Neural progenitor cell (in vitro differentiated cells): ENCODE measurements around the gene FGD2. TPM values are rescaled to one million over a fixed set of nuclear protein-coding genes. Genes with fewer than 3 reads are reported as not detected.

ENCODE experiments used
- DNase-seq: peaks from one replicate; pipeline ENCODE4 v3.0.0-alpha.2; 2016; ENCODE audit warnings: low spot score
- H2AFZ ChIP-seq: fragments of 200-600 bp; sonication (generic); replicated peaks from 2 replicates; pipeline ENCODE4 v1.6.1; 2016; ENCODE audit warnings: antibody characterized with exemption
- H3F3A ChIP-seq: fragments of 200-600 bp; sonication (generic); 2 replicates; pipeline ENCODE4 v1.6.1; 2016; ENCODE audit warnings: antibody characterized with exemption, low read depth
- H3K27ac ChIP-seq: fragments of 200-600 bp; sonication (generic); 2 replicates; pipeline ENCODE4 v1.5.1; 2016; ENCODE audit warnings: mild to moderate bottlenecking
- H3K27me3 ChIP-seq: fragments of 200-600 bp; sonication (generic); 2 replicates; pipeline ENCODE4 v1.6.1; 2016; ENCODE audit warnings: mild to moderate bottlenecking, moderate library complexity
- H3K36me3 ChIP-seq: fragments of 200-600 bp; sonication (generic); 2 replicates; pipeline ENCODE4 v1.5.1; 2016
- H3K4me1 ChIP-seq: fragments of 200-600 bp; sonication (generic); 2 replicates; pipeline ENCODE4 v1.6.1; 2016; ENCODE audit warnings: mixed run types
- H3K4me2 ChIP-seq: fragments of 200-600 bp; sonication (generic); 2 replicates; pipeline ENCODE4 v1.6.1; 2016
- H3K4me3 ChIP-seq: fragments of 200-600 bp; sonication (generic); 2 replicates; pipeline ENCODE4 v1.5.1; 2016
- H3K79me2 ChIP-seq: fragments of 200-600 bp; sonication (generic); 2 replicates; pipeline ENCODE4 v1.6.1; 2016; ENCODE audit warnings: low read depth
- H3K9ac ChIP-seq: fragments of 200-600 bp; sonication (generic); 2 replicates; pipeline ENCODE4 v1.6.1; 2016
- H3K9me3 ChIP-seq: fragments of 200-600 bp; sonication (generic); 2 replicates; pipeline ENCODE4 v1.5.1; 2016; ENCODE audit warnings: low read depth
- H4K20me1 ChIP-seq: fragments of 200-600 bp; sonication (generic); 2 replicates; pipeline ENCODE4 v1.6.1; 2016; ENCODE audit warnings: low read depth
- H3K27ac Mint-ChIP-seq: 3 replicates; pipeline ENCODE4 v1.8.0; 2021; ENCODE audit warnings: mixed read lengths
- H3K27me3 Mint-ChIP-seq: 2 replicates; pipeline ENCODE4 v1.8.0; 2022; ENCODE audit warnings: low read depth, mild to moderate bottlenecking, inconsistent platforms, moderate library complexity, mixed read lengths; ENCODE audit not compliant: insufficient read depth
- H3K36me3 Mint-ChIP-seq: 3 replicates; pipeline ENCODE4 v1.8.0; 2021; ENCODE audit warnings: mixed read lengths
- H3K4me1 Mint-ChIP-seq: 3 replicates; pipeline ENCODE4 v1.8.0; 2021; ENCODE audit warnings: mixed read lengths
- H3K4me3 Mint-ChIP-seq: 3 replicates; pipeline ENCODE4 v1.8.0; 2021; ENCODE audit warnings: mild to moderate bottlenecking, moderate library complexity, mixed read lengths
- H3K9me3 Mint-ChIP-seq: 3 replicates; pipeline ENCODE4 v1.8.0; 2020; ENCODE audit warnings: mixed read lengths
- CTCF ChIP-seq: fragments of 200-600 bp; sonication (generic); IDR thresholded peaks from 2 replicates; pipeline ENCODE4 v1.5.1; 2017; ENCODE audit warnings: antibody characterized with exemption, mild to moderate bottlenecking
- EZH2 ChIP-seq: fragments of 200-600 bp; sonication (generic); IDR thresholded peaks from 2 replicates; pipeline ENCODE4 v1.6.1; 2017; ENCODE audit warnings: antibody characterized with exemption, mild to moderate bottlenecking, moderate library complexity
- EZH2phosphoT487 ChIP-seq: fragments of 200-600 bp; sonication (generic); IDR thresholded peaks from 2 replicates; pipeline ENCODE4 v1.6.1; 2017; ENCODE audit warnings: antibody characterized with exemption
- total RNA-seq: library from RNA; depleted of rRNA; stranded (reverse); fragments of >200 nt; gene quantifications from 2 replicates; pipeline ENCODE4 v1.2.3, GENCODE V29; 2015; ENCODE audit warnings: low replicate concordance

FGD2 gene
- total RNA-seq, 1 donor from 2014 or later = 0.06 TPM

GRCh38 chr6:37059344-37060194, 54.1 kb downstream of the FGD2 start:
- Histone ChIP-seq H3K36me3 (no peaks in the 10 kb centered on the region), H3F3A (peaks cover 33% of the 10 kb centered on the region), H3K4me3 (peak overlapping the region; percentile 20), H3K27ac (no peak overlapping the region), H3K4me1 (peaks cover 14% of the 10 kb centered on the region), H3K4me2 (peak overlapping the region; percentile 37), H3K9me3 (no peaks in the 10 kb centered on the region), H3K27me3 (no peaks in the 10 kb centered on the region), H3K9ac (no peak overlapping the region), H4K20me1 (no peaks in the 10 kb centered on the region), H2AFZ (peak overlapping the region; percentile 23), H3K79me2 (no peaks in the 10 kb centered on the region)
- Mint-ChIP-seq H3K4me1 (peaks cover 47% of the 10 kb centered on the region), H3K27ac (peak overlapping the region; percentile 94), H3K27me3 (peaks cover 15% of the 10 kb centered on the region), H3K9me3 (no peaks in the 10 kb centered on the region), H3K36me3 (peaks cover 2% of the 10 kb centered on the region), H3K4me3 (peak overlapping the region; percentile 76)
- TF ChIP-seq EZH2 (no peak), CTCF (peak; percentile 69), EZH2phosphoT487 (no peak)
- peak; percentile 84 for DNase-seq

DNA sequence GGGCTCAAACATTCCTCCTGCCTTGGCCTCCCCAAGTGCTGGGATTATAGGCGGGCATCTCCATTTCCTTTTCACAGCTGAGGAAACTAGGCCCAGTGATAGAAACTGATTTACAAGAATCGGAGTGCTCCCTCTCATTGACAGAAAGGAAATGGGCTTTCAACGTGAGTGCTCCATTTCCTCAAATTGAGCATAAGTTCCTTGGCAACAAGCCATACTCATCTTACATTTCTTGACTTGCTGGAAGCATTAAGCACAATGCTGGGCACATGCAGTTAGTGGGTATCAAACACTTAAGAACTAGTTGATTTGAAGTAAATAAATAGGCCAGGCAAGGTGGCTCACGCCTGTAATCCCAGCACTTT, 54.7 kb downstream of the FGD2 start:
- Mint-ChIP-seq H3K36me3 (peaks cover 2% of the 10 kb centered on the region), H3K4me1 (peaks cover 42% of the 10 kb centered on the region), H3K27ac (no peak overlapping the region), H3K4me3 (no peak overlapping the region), H3K9me3 (no peaks in the 10 kb centered on the region), H3K27me3 (peaks cover 11% of the 10 kb centered on the region)
- Histone ChIP-seq H2AFZ (no peak overlapping the region), H3K79me2 (no peaks in the 10 kb centered on the region), H3K4me3 (no peak overlapping the region), H3K36me3 (no peaks in the 10 kb centered on the region), H3K9ac (no peak overlapping the region), H3K27me3 (no peaks in the 10 kb centered on the region), H4K20me1 (no peaks in the 10 kb centered on the region), H3K4me2 (no peak overlapping the region), H3K27ac (no peak overlapping the region), H3K4me1 (peaks cover 14% of the 10 kb centered on the region), H3K9me3 (no peaks in the 10 kb centered on the region), H3F3A (peaks cover 30% of the 10 kb centered on the region)
- TF ChIP-seq EZH2 = no peak
- DNase-seq = no peak

GRCh38 chr6:37061157-37061804, 55.8 kb downstream of the FGD2 start:
- Histone ChIP-seq H3K4me2 (no peak overlapping the region), H3K4me3 (no peak overlapping the region), H3K27ac (no peak overlapping the region), H3K27me3 (no peaks in the 10 kb centered on the region), H2AFZ (no peak overlapping the region), H4K20me1 (no peaks in the 10 kb centered on the region), H3K9me3 (no peaks in the 10 kb centered on the region), H3K9ac (no peak overlapping the region), H3K36me3 (no peaks in the 10 kb centered on the region), H3F3A (peaks cover 29% of the 10 kb centered on the region), H3K79me2 (no peaks in the 10 kb centered on the region), H3K4me1 (peaks cover 10% of the 10 kb centered on the region)
- Mint-ChIP-seq H3K4me1 (peaks cover 39% of the 10 kb centered on the region), H3K4me3 (no peak overlapping the region), H3K9me3 (peaks cover 3% of the 10 kb centered on the region), H3K27ac (peak overlapping the region; percentile 86), H3K27me3 (peaks cover 11% of the 10 kb centered on the region), H3K36me3 (peaks cover 2% of the 10 kb centered on the region)
- no peak for DNase-seq
- TF ChIP-seq CTCF = no peak
- no peak for TF ChIP-seq EZH2
- TF ChIP-seq EZH2phosphoT487 = no peak

- Histone ChIP-seq H3K4me3 (no peak overlapping the region), H3K27ac (no peak overlapping the region), H3K79me2 (no peaks in the 10 kb centered on the region), H3K36me3 (no peaks in the 10 kb centered on the region), H3K9me3 (no peaks in the 10 kb centered on the region), H2AFZ (no peak overlapping the region), H3K27me3 (no peaks in the 10 kb centered on the region), H3K4me2 (no peak overlapping the region), H3K9ac (no peak overlapping the region), H4K20me1 (no peaks in the 10 kb centered on the region), H3K4me1 (peaks cover 8% of the 10 kb centered on the region), H3F3A (peaks cover 28% of the 10 kb centered on the region)
- Mint-ChIP-seq H3K27me3 (peaks cover 11% of the 10 kb centered on the region), H3K4me3 (no peak overlapping the region), H3K4me1 (peaks cover 39% of the 10 kb centered on the region), H3K27ac (peak overlapping the region; percentile 74), H3K9me3 (peaks cover 3% of the 10 kb centered on the region), H3K36me3 (peaks cover 2% of the 10 kb centered on the region)
- no peak for TF ChIP-seq CTCF
- TF ChIP-seq EZH2phosphoT487 = no peak
- TF ChIP-seq EZH2 = no peak
- DNase-seq = no peak
These were observed 57.0 kb downstream of the FGD2 start for GRCh38 chr6:37062424-37062823.
